Panc1 (cell line): ENCODE data around the gene TMEM220. TPM values are rescaled to one million over a fixed set of nuclear protein-coding genes. Genes with fewer than 3 reads are reported as not detected.
"Not testable (repeated sequence)": the region's sequence is repeated elsewhere in the genome, so short reads cannot be mapped to it uniquely, and the experiment has no call there.

Experiments
- ATAC-seq: fragments of 200-7000 bp; cut with Tn5 transposase; 2 replicates; pipeline ENCODE4 v1.9.1; 2020; ENCODE audit warnings: mild to moderate bottlenecking, moderate library complexity
- BruUV-seq: library from RNA; stranded (reverse); fragments of 400-500 nt; replicated peaks from 2 replicates; lab custom pipeline; 2021; lab: Mats Ljungman, UMichigan
- CTCF ChIA-PET: fragments of 300-600 bp; sonication (Branson Sonifier 250); formaldehyde crosslinking; loops from one replicate; lab custom pipeline; 2022; ENCODE audit warnings: antibody characterized with exemption; lab: Charles Lee
- POLR2A ChIA-PET: fragments of 300-600 bp; sonication (Branson Sonifier 250); formaldehyde crosslinking; loops from one replicate; lab custom pipeline; 2022; ENCODE audit warnings: antibody characterized with exemption; lab: Charles Lee
- DNase-seq: peaks from one replicate; pipeline ENCODE4 v3.0.0-alpha.2; 2010; ENCODE audit warnings: low read depth, low spot score
- H3K27ac ChIP-seq: 2 replicates; pipeline ENCODE4 v1.5.1; 2011; ENCODE audit warnings: mild to moderate bottlenecking, low read length, inconsistent platforms
- H3K27me3 ChIP-seq: fragments of 200-500 bp; sonication (Bioruptor generic); 2 replicates; pipeline ENCODE4 v1.6.0; 2014; ENCODE audit warnings: low read length, inconsistent platforms; ENCODE audit not compliant: control insufficient read depth, insufficient read depth
- H3K36me3 ChIP-seq: fragments of 200-500 bp; sonication (Bioruptor generic); 2 replicates; pipeline ENCODE4 v1.5.1; 2014; ENCODE audit warnings: inconsistent platforms, mild to moderate bottlenecking, low read length, moderate library complexity; ENCODE audit not compliant: control insufficient read depth, insufficient read depth
- H3K4me1 ChIP-seq: 2 replicates; pipeline ENCODE4 v1.5.1; 2011; ENCODE audit warnings: inconsistent platforms, mild to moderate bottlenecking, low read length, moderate library complexity; ENCODE audit not compliant: control insufficient read depth, insufficient read depth
- H3K4me3 ChIP-seq, 2 experiments: 2 replicates each; pipeline ENCODE4 v1.5.1; 2011 to 2012; ENCODE audit warnings: low read depth in 2 of 2, low read length in 2 of 2, mild to moderate bottlenecking in 2 of 2, inconsistent platforms in 1 of 2, moderate library complexity in 1 of 2
- H3K9me3 ChIP-seq: fragments of 200-500 bp; sonication (Bioruptor generic); 2 replicates; pipeline ENCODE4 v1.5.1; 2014; ENCODE audit warnings: low read depth, mild to moderate bottlenecking, inconsistent platforms, low read length, moderate library complexity; ENCODE audit not compliant: control insufficient read depth, insufficient read depth
- CTCF ChIP-seq: fragments of 450-650 bp; IDR thresholded peaks from 2 replicates; pipeline ENCODE4 v1.5.1; 2017; ENCODE audit warnings: mild to moderate bottlenecking
- POLR2AphosphoS5 ChIP-seq: IDR thresholded peaks from 2 replicates; pipeline ENCODE4 v1.6.1; 2012; ENCODE audit warnings: mild to moderate bottlenecking, low read depth, low read length, moderate library complexity
- REST ChIP-seq, 2 experiments: IDR thresholded peaks; 2 replicates each; pipeline ENCODE4 v1.6.1; 2011 to 2012; ENCODE audit warnings: low read depth in 2 of 2, control low read depth in 1 of 2, low read length in 1 of 2, mild to moderate bottlenecking in 1 of 2, moderate library complexity in 1 of 2; ENCODE audit not compliant: insufficient read depth in 1 of 2
- SIN3A ChIP-seq: IDR thresholded peaks from 2 replicates; pipeline ENCODE4 v1.6.1; 2012; ENCODE audit warnings: low read depth, mild to moderate bottlenecking, low read length, moderate library complexity, borderline replicate concordance; ENCODE audit not compliant: insufficient read depth
- TCF7L2 ChIP-seq: IDR thresholded peaks from 2 replicates; pipeline ENCODE4 v1.6.1; 2011; ENCODE audit warnings: mild to moderate bottlenecking, low read depth, low read length, inconsistent platforms
- in situ Hi-C: cut with HindIII; loops from 2 replicates; pipeline ENCODE4 v1.10.0; 2016; ENCODE audit warnings: low sequenced_read_pairs, low pct_unique_long_range_greater_than_20kb
- intact Hi-C: fragments of 100-400 bp; cut with micrococcal nuclease; formaldehyde crosslinking; loops from one replicate; pipeline ENCODE4 v1.10.0; 2022; ENCODE audit not compliant: unreplicated experiment
- total RNA-seq: library from RNA; stranded (reverse); gene quantifications from one replicate; pipeline ENCODE4 v1.2.1, GENCODE V29; 2021; ENCODE audit not compliant: unreplicated experiment

TMEM220 gene
- total RNA-seq, 1 experiment from 2014 or later = 9.3 TPM

GRCh38 chr17:10695875-10696407 is 33.9 kb downstream of the TMEM220 start:
- in situ Hi-C loops, DNase-seq, BruUV-seq, H3K4me1 ChIP-seq, H3K27me3 ChIP-seq, intact Hi-C loops, POLR2A ChIA-PET, H3K9me3 ChIP-seq, ATAC-seq: not testable (repeated sequence)
- Histone ChIP-seq H3K36me3 (peaks cover 12% of the 10 kb centered on the region), H3K27ac (peak overlapping the region; percentile 93), H3K4me3 (peak overlapping the region; percentile 81 to 93)
- CTCF ChIA-PET = interaction anchor here (0.6 to 0.7 kb wide), 2 partner anchors 42 to 50 kb away, joined by 3 read pairs; no protein-coding TSS in a partner anchor

GRCh38 chr17:10687499-10687898 is 42.3 kb downstream of the TMEM220 start:
- ChIA-PET POLR2A (no interaction called here), CTCF (no interaction called here)
- no peaks in the 10 kb centered on the region for H3K9me3 ChIP-seq
- intact Hi-C loops (no loop called here), in situ Hi-C loops (no loop called here)
- H3K4me3 ChIP-seq = no peak overlapping the region
- no TSS peak for BruUV-seq
- no peaks in the 10 kb centered on the region for H3K4me1 ChIP-seq
- H3K36me3 ChIP-seq = peaks cover 29% of the 10 kb centered on the region
- DNase-seq (no peak), ATAC-seq (no peak)
- H3K27me3 ChIP-seq = no peaks in the 10 kb centered on the region
- no peak for TF ChIP-seq REST (IDR thresholded peaks at IDR 0.05; ENCODE audit: insufficient read depth in 1 of 2, low read depth in 2 of 2, low read length in 1 of 2)
- TF ChIP-seq POLR2AphosphoS5 = no peak
- TF ChIP-seq SIN3A = no peak
- no peak for TF ChIP-seq CTCF
- TF ChIP-seq TCF7L2 = no peak
- no peak overlapping the region for H3K27ac ChIP-seq

GRCh38 chr17:10683853-10684252 is 46.0 kb downstream of the TMEM220 start:
- in situ Hi-C loops (no loop called here), intact Hi-C loops (no loop called here)
- ChIA-PET POLR2A (no interaction called here), CTCF (interaction anchor here (1.4 kb wide), 1 partner anchor 37 kb away, joined by 5 read pairs; no protein-coding TSS in a partner anchor)
- Histone ChIP-seq H3K27ac (no peak overlapping the region), H3K4me3 (no peak overlapping the region), H3K9me3 (no peaks in the 10 kb centered on the region), H3K36me3 (peaks cover 42% of the 10 kb centered on the region), H3K27me3 (no peaks in the 10 kb centered on the region), H3K4me1 (no peaks in the 10 kb centered on the region)
- BruUV-seq = no TSS peak
- DNase-seq (no peak), ATAC-seq (no peak)
- peak; percentile 59; the same call in 1 of the 2 replicates for TF ChIP-seq CTCF
- TF ChIP-seq TCF7L2 = no peak
